ENCODE results near the gene C2orf42.
"Not testable (repeated sequence)": the region's sequence is repeated elsewhere in the genome, so short reads cannot be mapped to it uniquely, and the experiment has no call there.

The C2orf42 gene

GRCh38 chr2:70134323-70134983 is 56.4 kb downstream of the C2orf42 start:
- in situ Hi-C loops (cut with MboI; ENCODE audit: low pct_unique_long_range_greater_than_20kb, low sequenced_read_pairs), result loop anchor here (10.0 kb wide), 1 partner anchor 50 kb away; the partner anchor contains the start of gene PCBP1
- DNase-seq, result not testable (repeated sequence)

GRCh38 chr2:70133491-70134322 is 57.1 kb downstream of the C2orf42 start:
- in situ Hi-C loops (cut with MboI; ENCODE audit: low pct_unique_long_range_greater_than_20kb, low sequenced_read_pairs), result loop anchor here (10.0 kb wide), 1 partner anchor 49 kb away; the partner anchor contains the start of gene PCBP1
- DNase-seq, result peak; percentile 68

GRCh38 chr2:70133127-70133452 is 57.7 kb downstream of the C2orf42 start:
- in situ Hi-C loops (cut with MboI; ENCODE audit: low pct_unique_long_range_greater_than_20kb, low sequenced_read_pairs), result loop anchor here (10.0 kb wide), 1 partner anchor 48 kb away; the partner anchor contains the start of gene PCBP1
- DNase-seq, result no peak

GRCh38 chr2:70132244-70133126 is 58.3 kb downstream of the C2orf42 start:
- in situ Hi-C loops (cut with MboI; ENCODE audit: low pct_unique_long_range_greater_than_20kb, low sequenced_read_pairs), result loop anchor here (10.0 kb wide), 1 partner anchor 48 kb away; the partner anchor contains the start of gene PCBP1
- peak; percentile 75 for DNase-seq

- DNase-seq, result not testable (repeated sequence)
- in situ Hi-C loops (cut with MboI; ENCODE audit: low pct_unique_long_range_greater_than_20kb, low sequenced_read_pairs), result loop anchor here (10.0 kb wide), 1 partner anchor 47 kb away; the partner anchor contains the start of gene PCBP1
These were observed 59.3 kb downstream of the C2orf42 start for GRCh38 chr2:70131344-70132143.

- in situ Hi-C loops (cut with MboI; ENCODE audit: low pct_unique_long_range_greater_than_20kb, low sequenced_read_pairs), result no loop called here
- DNase-seq, result no peak
These were observed 62.8 kb downstream of the C2orf42 start for GRCh38 chr2:70128005-70128404.

GRCh38 chr2:70126413-70126812 is 64.4 kb downstream of the C2orf42 start:
- DNase-seq, result no peak
- in situ Hi-C loops (cut with MboI; ENCODE audit: low pct_unique_long_range_greater_than_20kb, low sequenced_read_pairs), result no loop called here

- DNase-seq, result no peak
These were observed 65.3 kb downstream of the C2orf42 start for GRCh38 chr2:70125498-70125898.

GRCh38 chr2:70124983-70125480 is 65.8 kb downstream of the C2orf42 start:
- peak; percentile 87 for DNase-seq
- in situ Hi-C loops (cut with MboI; ENCODE audit: low pct_unique_long_range_greater_than_20kb, low sequenced_read_pairs), result no loop called here

More at GRCh38 chr2:70125498-70125898, 65.3 kb downstream of the C2orf42 start:
- in situ Hi-C loops (cut with MboI; ENCODE audit: low pct_unique_long_range_greater_than_20kb, low sequenced_read_pairs), result no loop called here

GRCh38 chr2:70123829-70124116 is 67.0 kb downstream of the C2orf42 start:
- no peak for DNase-seq
- in situ Hi-C loops (cut with MboI; ENCODE audit: low pct_unique_long_range_greater_than_20kb, low sequenced_read_pairs), result no loop called here

GRCh38 chr2:70123051-70123828 is 67.6 kb downstream of the C2orf42 start:
- in situ Hi-C loops (cut with MboI; ENCODE audit: low pct_unique_long_range_greater_than_20kb, low sequenced_read_pairs), result no loop called here
- DNase-seq, result no peak

- in situ Hi-C loops (cut with MboI; ENCODE audit: low pct_unique_long_range_greater_than_20kb, low sequenced_read_pairs), result no loop called here
These were observed 68.3 kb downstream of the C2orf42 start for GRCh38 chr2:70122470-70122869.

GRCh38 chr2:70121627-70122372 is 69.0 kb downstream of the C2orf42 start:
- in situ Hi-C loops (cut with MboI; ENCODE audit: low pct_unique_long_range_greater_than_20kb, low sequenced_read_pairs), result no loop called here
- no peak for DNase-seq

More at GRCh38 chr2:70122470-70122869, 68.3 kb downstream of the C2orf42 start:
- DNase-seq, result no peak

GRCh38 chr2:70118798-70119454 is 71.9 kb downstream of the C2orf42 start:
- DNase-seq, result peak; percentile 60
- in situ Hi-C loops (cut with MboI; ENCODE audit: low pct_unique_long_range_greater_than_20kb, low sequenced_read_pairs), result no loop called here

- no peak for DNase-seq
- in situ Hi-C loops (cut with MboI; ENCODE audit: low pct_unique_long_range_greater_than_20kb, low sequenced_read_pairs), result no loop called here
These were observed 73.8 kb downstream of the C2orf42 start for GRCh38 chr2:70116936-70117552.

Measured in KBM-7 (cell line).